Measurements from ENCODE around the gene OR4K15. TPM values are rescaled to one million over a fixed set of nuclear protein-coding genes. Genes with fewer than 3 reads are reported as not detected.
"Not testable (repeated sequence)": the region's sequence is repeated elsewhere in the genome, so short reads cannot be mapped to it uniquely, and the experiment has no call there.

OR4K15 gene, protein sequence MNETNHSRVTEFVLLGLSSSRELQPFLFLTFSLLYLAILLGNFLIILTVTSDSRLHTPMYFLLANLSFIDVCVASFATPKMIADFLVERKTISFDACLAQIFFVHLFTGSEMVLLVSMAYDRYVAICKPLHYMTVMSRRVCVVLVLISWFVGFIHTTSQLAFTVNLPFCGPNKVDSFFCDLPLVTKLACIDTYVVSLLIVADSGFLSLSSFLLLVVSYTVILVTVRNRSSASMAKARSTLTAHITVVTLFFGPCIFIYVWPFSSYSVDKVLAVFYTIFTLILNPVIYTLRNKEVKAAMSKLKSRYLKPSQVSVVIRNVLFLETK
- not detected in 2 replicates for total RNA-seq (2014; rRNA removed)
- not detected for polyA plus RNA-seq (2012)

DNA sequence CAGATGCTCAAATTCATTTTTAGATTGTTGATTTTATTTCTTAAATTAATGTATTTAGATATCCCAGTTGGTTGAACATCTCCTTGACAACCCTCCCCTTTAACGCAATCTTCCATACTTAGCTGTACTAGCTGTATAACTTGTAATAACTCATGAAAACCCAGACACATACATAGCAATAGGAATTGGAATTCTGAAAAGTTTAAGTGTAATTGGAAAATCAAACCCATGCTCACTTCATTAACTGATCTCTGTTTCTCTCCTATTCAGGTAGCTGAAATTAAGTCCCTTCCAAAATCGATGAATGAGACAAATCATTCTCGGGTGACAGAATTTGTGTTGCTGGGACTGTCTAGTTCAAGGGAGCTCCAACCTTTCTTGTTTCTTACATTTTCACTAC is at the start of gene OR4K15:
Gene OR4K15 (plus strand): TSS at position 301 of the 400 bp plus-strand sequence. CDS start 0 bp downstream, at position 301.
- DNase-seq (ENCODE audit: low read depth), result no peak

- no peak for DNase-seq (ENCODE audit: low read depth)
These were observed 44.8 kb upstream of the OR4K15 start, which contains the start of gene OR4K1 for GRCh38 chr14:19930617-19931016. OR4K1 (plus strand) TSS chr14:19930917; CDS start chr14:19935667, 4,750 bp downstream.

DNA sequence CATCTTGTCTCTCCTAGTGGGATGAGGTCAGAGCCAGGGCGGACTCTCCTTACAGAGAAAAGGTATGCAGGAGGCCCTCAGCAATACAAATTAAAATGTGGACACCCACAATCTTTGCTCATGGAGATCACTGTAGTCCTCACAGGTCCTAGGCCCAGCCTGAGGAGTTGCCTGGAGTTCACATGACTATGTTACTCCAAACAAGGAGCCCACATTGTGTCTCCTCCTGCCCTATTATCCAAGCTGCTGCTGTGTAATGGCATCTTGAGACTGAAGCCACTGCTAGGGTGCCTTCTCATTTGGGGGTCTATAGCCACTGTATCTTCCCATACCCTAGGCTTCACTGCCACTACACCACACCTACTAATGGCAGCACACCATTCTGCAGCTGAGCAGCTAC is 33.7 kb upstream of the OR4K15 start:
- no peak for DNase-seq (ENCODE audit: low read depth)

DNA sequence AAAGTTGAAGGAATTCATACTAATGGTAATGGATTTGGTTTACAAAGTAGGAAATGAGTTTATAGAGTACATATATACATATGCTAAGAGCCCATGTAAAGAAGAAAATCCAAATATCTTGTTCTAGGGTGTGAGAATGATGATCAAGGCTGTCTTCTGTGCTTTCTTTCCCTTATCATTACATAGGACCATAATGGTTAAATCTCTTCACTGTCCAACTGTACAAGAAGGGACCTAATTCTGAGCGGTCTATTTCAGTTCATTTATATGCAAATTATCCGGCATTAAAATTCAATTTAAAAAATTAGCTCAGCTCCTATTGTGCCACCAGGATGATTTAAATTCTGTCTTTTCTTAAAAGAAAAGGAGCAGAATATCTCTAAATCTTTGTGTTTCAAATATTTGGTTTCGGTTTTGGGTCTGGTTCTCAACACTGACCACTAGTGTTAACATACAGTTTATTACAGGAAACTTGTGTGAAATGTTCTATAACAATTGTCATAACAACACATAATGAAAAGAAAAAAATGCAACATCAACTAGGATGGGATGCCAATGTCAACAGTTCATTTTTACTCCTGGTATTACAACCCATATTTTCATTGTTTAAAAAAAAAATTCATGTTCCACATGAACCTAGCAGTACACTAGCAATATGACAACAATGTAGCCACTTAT is 27.8 kb upstream of the OR4K15 start:
- DNase-seq (ENCODE audit: low read depth), result peak; percentile 8

DNA sequence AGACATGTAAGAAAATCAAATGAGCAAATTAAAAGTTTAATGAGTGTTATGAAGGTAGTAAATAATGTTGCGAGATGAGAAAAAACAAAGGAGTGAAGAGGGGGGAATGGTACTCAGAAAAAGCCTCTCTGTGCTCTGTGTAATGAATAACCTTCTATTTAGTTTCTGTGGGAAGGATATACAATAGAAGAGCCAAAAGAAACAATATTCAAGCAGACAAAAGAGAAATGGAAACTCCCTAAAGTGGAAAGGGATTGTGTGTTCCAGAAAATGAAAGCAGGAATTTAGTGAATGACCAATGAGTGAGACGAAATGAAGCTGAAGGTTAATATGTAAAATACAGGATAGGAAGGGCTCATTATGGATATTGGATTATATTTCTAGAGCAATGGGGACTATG is 26.2 kb upstream of the OR4K15 start:
- no peak for DNase-seq (ENCODE audit: low read depth)

DNA sequence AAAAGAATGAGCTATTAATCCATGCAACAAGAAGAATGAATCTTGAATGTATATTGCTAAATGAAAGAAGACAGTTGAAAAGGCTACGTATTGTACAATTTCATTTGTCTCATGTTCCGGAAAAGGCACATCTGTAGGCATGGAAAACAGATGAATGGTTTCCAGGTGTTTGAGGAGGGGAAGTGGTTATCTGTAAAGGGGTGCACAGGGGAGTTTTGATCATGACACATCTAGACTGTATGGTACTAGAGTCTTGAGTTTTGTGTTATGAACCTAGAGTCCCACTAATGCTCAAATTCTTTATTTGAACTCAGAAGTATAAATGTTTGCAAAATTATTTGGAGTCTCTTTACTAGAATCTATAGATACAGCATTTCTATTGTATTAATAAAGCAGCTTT is 5.7 kb upstream of the OR4K15 start:
- DNase-seq (ENCODE audit: low read depth), result not testable (repeated sequence)

GRCh38 chr14:19974844-19975243 is 547 bp upstream of the OR4K15 start:
- no peak for DNase-seq (ENCODE audit: low read depth)

- DNase-seq (ENCODE audit: low read depth), result no peak
These were observed 18.0 kb downstream of the OR4K15 start for GRCh38 chr14:19993438-19993837.

DNA sequence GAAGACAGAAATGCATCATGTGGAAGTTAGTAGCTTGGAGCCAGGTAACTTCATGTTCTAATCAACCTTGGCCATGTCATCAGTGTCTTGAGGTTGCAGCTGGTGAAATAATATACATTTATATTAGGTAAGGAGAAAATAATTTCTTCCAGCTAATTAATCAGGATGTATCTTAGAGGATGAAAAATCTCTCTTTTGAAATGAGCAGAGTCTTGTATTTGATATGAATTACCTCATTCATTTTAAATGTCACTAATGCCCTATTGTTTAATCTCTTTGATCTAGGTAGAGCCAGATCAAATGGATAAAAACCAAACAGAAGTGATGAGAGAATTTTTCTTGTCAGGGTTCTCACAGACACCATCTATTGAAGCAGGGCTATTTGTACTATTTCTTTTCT is 26.5 kb downstream of the OR4K15 start, which contains the start of gene OR4Q2:
Gene OR4Q2 (plus strand): TSS at position 301 of the 400 bp plus-strand sequence.
- no peak for DNase-seq (ENCODE audit: low read depth)

DNA sequence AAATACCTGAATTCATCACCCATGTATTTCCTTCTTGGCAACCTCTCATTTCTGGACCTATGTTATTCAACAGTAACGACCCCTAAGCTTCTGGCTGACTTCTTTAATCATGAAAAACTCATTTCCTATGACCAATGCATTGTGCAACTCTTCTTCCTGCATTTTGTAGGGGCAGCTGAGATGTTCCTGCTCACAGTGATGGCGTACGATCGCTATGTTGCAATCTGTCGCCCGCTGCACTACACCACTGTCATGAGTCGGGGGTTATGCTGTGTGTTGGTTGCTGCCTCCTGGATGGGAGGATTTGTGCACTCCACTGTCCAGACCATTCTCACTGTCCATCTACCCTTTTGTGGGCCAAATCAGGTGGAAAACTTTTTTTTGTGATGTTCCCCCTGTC is 26.9 kb downstream of the OR4K15 start:
- no peak for DNase-seq (ENCODE audit: low read depth)

GRCh38 chr14:20008156-20008555 is 32.8 kb downstream of the OR4K15 start:
- DNase-seq (ENCODE audit: low read depth), result no peak

- no peak for DNase-seq (ENCODE audit: low read depth)
These were observed 44.0 kb downstream of the OR4K15 start, which contains the start of gene OR4K14 for GRCh38 chr14:20019257-20019865. OR4K14 (minus strand) TSS chr14:20019307; CDS start chr14:20015193, 4,114 bp downstream.

Other genes with a start within 250 kb of the OR4K15 start
- gene OR4Q3, start 232.0 kb upstream of the OR4K15 start, total RNA-seq (2014; rRNA removed), result not detected in 2 replicates
- gene OR4M1, start 202.1 kb upstream of the OR4K15 start, total RNA-seq (2014; rRNA removed), result not detected in 2 replicates
- not detected in 2 replicates for gene OR4N2, start 171.8 kb upstream of the OR4K15 start, total RNA-seq (2014; rRNA removed)
- not detected in 2 replicates for gene OR4K2, start 100.4 kb upstream of the OR4K15 start, total RNA-seq (2014; rRNA removed)
- gene OR4K5, start 55.0 kb upstream of the OR4K15 start, total RNA-seq (2014; rRNA removed), result not detected in 2 replicates
- not detected in 2 replicates for gene OR4K1, start 44.7 kb upstream of the OR4K15 start, total RNA-seq (2014; rRNA removed)
- gene OR4Q2, start 26.6 kb downstream of the OR4K15 start, total RNA-seq (2014; rRNA removed), result not detected in 2 replicates
- gene OR4K14, start 43.7 kb downstream of the OR4K15 start, total RNA-seq (2014; rRNA removed), result not detected in 2 replicates
- not detected in 2 replicates for gene OR4K13, start 60.4 kb downstream of the OR4K15 start, total RNA-seq (2014; rRNA removed)
- not detected in 2 replicates for gene OR4L1, start 84.5 kb downstream of the OR4K15 start, total RNA-seq (2014; rRNA removed)
- not detected in 2 replicates for gene OR4K17, start 135.1 kb downstream of the OR4K15 start, total RNA-seq (2014; rRNA removed)
- not detected in 2 replicates for gene OR4N5, start 163.2 kb downstream of the OR4K15 start, total RNA-seq (2014; rRNA removed)
- gene OR11G2, start 215.3 kb downstream of the OR4K15 start, total RNA-seq (2014; rRNA removed), result not detected in 2 replicates
- gene OR11H6, start 248.1 kb downstream of the OR4K15 start, total RNA-seq (2014; rRNA removed), result not detected in 2 replicates